Activated CD8-positive, alpha-beta memory T cell treated with anti-CD3 and anti-CD28 coated beads, Interleukin-2, amount 50 U/mL, for 24 hours (primary cell): Measurements from ENCODE around the gene ATCAY.
"Not testable (repeated sequence)": the region's sequence is repeated elsewhere in the genome, so short reads cannot be mapped to it uniquely, and the experiment has no call there.

Experiments used
- DNase-seq: peaks from one replicate; pipeline ENCODE4 v3.0.0-alpha.2; 2020; ENCODE audit errors: extremely low read depth

The ATCAY gene

DNA sequence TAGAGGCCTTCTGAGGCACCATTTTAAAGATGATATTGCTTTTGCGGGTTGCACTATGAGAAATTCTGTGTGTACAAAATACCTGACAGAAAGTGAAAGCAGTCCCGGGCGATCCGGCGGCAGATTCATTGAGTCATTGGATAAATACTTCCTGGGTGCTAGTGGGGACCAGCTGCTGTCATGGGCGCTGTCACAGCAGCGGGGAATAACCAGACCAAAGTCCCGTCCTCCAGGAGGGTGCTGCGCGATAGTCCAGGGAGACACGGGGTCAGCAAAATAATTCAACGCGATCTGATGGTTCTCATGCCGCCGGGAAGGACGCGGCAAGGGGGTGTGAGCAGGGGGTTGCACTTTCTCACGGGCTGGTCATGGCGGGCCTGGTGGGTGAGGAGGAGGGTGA, 25.2 kb upstream of the ATCAY start:
- DNase-seq, result no peak

DNA sequence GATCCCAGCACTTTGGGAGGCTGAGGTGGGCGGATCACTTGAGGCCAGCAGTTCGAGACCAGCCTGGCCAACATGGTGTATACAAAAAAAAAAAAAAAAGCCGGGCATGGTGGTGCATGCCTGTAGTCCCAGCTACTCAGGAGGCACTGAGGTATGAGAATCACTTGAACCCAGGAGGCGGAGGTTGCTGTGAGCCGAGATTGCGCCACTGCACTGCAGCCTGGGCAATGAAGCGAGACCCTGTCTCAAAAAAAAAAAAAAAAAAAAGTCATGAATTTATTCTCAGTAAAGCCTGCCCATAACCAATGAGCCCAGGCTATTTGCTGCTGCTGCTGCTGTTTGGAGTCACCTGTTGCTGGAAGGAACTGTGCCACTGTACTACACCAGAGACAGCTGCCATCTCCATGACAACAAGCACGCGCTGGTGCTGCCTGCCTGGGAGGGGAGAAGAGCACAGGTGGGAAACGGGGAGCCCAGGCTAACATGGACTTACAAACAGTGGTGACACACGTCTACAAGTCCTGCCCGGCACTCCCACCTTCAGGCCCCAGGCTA, 23.0 kb upstream of the ATCAY start:
- no peak for DNase-seq

DNA sequence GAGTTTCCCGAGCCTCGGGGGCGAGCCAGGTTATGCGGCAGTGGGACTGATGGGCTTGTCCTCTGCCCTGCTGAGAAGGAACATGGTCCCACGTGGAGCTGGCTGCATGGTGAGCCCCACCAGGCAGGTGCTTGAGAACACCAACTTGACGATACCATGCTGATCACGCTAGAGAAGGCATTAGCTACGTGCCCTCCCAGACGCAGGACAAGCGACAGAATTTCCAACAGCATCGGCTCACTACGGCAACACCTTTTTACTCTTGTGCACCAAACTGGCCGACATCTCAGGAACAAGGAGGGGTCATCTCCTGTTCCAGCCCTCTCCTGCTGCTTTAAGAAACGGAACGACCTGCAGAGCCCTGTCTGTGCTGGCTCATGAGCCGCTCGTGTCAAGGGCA, 20.0 kb upstream of the ATCAY start:
- no peak for DNase-seq

DNA sequence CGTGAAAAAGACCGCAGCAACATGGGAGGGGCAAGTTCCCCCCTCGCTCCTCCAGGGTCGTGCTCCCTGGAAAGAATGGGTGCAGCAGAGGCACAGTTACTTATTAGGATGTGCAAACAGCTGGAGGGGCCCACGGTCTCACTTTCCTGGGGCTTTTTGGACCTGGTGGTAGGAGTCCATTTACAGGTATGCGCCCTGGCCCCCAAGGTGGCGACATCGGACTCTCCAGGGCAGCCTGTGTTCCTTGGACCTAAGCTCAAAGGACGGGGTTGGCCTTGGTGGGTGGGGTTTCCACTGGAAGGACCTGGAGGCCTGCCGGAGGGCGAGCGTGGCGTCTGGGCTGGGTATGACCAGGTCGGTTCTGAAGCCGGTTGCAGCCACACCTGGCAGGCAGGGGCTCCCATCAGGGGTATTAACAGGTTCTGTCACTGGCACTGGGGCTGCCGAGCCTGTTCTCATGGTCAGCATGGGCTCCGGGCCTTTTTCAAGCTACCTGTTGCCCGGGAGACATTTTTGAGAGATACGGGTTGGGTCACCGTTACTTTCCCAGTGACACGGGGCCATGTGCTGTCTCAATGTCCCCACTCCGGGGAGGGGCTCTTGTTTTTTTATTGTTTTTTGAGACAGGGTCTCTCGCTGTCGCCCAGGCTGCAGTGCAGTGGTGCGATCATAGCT, 17.5 kb upstream of the ATCAY start:
- DNase-seq, result no peak

DNA sequence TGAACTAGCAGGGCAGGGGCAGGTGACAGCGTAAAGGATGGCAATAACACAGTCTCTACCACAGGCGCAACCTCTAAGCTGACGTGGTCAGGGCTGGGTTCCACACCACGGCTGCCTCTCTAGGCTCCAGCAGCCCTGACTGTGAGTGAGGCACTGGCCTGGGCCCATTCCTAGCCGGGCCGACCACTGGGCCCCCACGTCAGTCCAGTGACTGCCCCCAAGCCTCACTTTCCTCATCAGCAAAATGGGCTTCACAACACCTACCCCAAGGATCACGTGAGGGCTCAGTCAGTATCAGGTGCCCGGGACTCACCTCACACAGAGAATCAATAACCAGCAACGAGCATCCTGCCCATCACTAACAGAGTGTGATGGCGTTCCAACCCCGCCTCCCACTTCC, 16.8 kb upstream of the ATCAY start:
- no peak for DNase-seq

DNA sequence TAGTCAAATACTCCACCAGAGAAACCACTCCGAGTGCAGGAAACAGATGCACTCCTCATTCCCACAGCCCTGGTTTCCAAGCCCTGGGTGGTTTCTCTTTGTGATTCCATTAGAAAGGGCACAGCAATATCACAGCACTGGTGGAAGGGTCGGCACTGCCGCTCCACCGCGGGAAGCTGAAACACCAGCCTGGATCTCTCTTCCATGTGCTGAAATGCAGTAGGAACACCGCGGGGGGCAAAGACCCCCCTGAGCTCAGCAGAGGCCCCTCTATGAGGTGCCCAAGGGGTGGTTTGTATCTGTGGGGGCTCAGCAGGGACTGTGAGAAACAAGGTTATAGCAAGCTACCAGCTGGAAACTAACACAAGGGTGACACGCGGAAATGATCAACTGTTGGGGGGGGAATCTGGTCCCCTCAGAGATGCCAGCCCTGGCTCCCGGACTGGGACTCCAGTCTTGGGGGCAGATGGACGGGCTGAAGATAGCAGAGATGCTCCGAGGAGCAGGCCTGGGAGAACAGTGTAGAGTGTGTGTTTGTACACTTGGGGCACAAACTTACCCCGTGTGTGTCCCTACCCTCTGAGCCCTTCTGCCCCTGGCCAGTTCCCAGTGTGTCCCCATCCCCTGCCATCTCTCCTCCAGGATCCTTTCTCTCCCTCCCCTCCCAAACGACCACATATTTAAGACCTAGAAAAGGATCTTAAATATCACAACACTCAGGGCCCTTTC, 13.4 kb upstream of the ATCAY start:
- DNase-seq, result no peak

DNA sequence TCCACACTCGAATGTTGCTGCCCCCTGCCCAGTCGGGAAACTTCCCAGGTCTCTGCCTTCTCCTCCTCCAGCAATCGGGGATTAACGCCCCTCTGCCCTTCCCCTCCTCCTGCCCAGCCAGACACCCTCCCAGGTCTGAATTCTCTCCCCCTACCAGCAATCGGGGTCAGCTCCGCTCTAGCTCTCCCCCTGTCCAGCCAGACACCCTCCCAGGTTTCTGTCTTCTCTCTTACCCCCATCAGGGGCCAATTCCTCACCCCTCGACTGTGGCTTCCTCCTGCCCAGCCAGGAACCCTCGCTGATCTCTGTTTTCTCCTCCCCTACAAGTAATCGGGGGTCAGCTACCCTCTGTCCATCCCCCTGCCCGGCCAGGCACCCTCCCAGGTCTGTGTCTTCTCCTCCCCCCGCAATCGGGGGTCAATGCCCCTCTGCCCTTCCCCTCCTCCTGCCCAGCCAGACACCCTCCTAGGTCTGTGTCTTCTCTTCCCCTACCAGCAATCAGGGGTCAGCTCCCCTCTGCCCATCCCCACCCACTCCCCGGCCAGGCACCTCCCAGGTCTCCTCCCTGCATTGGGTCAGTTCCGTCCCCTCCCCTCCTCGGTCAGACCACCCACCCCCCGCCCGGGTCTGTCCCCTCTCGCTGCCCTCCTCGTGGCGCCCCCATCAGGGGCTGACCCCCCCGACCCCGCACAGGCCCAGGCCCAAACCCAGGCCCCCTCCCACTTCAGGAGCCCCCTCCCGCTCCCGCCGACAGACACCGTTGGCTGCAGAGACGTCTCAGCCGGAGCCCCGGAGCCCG, 12.3 kb upstream of the ATCAY start:
- DNase-seq, result no peak

DNA sequence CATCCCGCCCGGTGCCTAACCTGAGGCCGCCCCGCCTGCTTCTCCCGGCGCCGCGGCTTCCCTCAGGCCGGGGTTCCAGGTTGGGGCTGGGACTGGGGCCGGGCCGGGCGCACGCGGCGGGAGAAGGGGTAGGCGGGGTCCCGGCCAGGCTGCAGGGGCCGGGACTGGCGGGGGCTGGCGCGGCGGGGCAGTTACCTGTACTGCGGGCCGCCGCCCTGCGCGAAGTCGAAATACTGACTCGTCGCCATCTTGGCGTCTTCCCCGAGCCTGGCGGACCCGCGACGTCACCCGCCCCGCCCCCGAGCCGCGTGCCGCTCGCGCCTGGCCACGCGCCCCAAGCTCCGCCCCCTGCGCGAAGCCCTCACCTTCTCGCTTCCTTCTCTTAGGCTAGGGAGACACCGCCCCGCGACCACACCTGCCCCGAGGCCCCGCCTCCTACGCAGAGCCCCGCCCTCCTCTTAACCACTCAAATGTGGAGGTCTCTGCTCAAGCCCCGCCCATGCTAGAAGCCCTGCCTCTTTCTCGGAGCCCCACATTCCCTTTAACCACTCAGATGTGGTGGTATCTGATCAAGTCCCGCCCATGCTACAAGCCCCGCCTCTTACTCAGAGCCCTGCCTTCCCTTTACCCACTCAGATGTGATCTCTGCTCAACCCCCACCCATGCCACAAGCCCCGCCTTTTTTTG, 11.6 kb upstream of the ATCAY start, which contains the start of gene ZFR2:
TSS of gene ZFR2 (minus strand) at position 269 of the 687 bp plus-strand sequence. CDS start at position 248, 21 bp downstream.
- no peak for DNase-seq

DNA sequence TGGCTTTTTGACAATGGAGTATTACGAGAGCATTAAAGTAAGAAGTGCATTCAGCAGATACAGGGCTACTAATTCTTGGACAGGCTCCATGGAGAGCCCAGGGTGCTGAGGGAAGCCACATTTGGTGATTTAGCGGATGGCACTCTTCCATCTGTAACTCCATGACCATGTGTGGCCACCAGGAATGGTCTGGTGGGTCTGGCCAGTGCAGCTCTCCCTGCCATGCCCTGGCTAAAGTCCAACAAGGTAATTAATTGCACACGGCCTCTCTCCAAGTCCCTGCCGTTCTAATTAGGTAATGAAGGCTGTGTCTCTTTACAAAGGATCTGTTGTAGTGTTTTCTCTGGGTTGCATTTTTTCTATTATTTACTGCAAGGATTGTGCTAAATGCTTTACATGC, 7.3 kb upstream of the ATCAY start:
- DNase-seq, result no peak

DNA sequence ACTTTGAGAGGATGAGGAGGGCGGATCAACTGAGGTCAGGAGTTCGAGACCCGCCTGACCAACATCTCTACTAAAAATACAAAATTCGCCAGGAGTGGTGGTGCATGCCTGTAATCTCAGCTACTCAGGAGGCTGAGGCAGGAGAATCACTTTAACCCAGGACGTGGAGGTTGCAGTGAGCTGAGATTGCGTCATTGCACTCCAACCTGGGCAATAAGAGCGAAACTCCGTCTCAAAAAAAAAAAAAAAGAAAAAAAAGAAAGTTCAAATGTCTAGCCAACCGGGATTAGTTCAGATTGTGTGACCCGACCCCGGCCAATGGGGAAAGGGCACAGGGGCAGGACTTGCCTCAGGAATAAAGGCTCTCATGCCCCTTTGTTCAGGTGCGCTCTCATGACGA, 5.8 kb upstream of the ATCAY start:
- not testable (repeated sequence) for DNase-seq

DNA sequence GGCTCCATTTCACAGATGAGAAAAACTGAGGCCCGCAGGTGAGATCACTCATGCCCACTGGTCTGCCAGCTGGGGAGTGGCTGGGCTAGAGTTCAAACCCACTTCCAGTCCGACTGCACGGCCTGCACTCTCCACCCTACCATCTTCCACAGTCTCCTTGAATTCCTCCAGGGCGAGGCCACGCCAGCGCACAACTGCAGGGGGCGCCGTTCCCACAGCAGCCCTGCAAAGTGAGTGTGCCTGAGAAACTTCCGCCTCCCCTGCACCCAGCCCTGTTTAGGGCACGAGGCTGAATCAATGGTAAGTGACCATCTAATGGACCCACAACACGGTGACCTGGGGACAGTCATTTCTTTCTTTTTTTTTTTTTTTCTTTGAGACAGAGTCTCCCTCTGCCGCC, 829 bp upstream of the ATCAY start:
- DNase-seq, result no peak

DNA sequence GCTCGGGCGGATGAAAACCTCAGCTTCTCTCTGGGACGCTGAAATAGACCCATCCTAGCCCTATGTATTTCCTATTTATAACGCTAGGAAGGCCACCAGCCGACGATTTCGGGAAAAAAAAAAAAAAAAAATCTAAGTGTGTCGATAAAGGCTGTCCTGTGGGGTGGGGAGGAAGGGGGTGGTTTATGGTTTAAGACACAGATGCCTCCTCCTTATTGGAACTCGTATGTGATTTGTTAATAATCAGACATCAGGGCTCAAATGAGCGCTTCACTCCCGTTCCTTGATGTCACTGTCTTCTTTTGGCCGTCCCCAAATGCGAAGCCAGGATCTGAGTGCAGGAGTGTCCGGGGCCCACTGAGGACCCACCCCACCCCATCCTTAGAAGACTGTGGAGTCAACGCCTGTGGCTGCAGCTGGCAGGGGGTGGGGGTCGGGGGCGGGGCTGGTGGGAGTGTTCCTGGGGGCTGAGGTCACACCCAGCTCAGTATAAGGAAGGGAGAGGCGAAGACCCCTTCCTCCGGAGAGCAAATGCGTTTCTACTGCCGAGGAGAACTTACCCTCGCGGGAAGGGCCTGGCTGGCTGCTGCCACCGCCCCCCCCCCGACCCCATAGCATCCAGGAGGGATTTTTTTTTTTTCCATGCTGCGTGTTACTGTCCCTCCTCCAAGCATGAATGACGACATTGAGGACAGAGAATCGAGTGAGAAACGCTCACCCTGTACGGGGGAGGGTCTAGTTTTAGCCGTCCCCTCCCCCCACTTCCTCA, 971 bp downstream of the ATCAY start:
- DNase-seq, result no peak

DNA sequence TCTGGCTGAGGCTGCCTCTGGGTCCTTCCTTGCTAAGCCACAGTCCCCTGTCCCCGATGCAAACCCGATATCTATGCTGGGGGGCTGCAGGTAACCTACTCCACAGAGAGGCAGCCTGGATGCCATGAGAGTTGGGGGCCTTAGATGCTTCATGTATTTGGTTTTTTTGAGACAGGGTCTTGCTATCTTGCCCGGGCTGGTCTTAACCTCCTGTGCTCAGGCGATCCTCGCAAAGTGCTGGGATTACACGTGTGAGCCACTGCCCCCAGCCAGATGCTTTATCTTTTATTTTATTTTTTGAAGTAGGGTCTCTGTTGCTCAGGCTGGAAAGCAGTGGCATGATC, 1.5 kb downstream of the ATCAY start:
- DNase-seq, result no peak

DNA sequence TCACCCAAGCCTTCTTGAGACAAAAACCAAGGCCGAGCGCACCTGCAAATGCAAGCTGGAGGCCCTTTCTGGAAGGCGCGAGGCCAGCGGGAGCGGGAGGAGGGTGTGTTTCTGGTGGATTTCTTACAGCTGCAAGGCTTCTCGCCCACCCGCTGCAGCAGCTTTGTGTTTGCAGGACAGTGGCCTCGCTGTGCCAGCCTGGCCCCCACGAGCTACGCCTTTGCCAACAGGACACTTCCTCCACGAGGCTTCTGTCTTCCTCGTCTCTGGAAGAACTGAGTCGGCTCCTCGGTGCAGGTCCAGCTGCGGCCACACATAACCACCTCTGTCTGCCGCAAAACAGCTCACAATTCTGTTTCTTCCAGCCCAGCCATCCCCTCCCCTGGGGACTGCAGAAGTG, 10.1 kb downstream of the ATCAY start:
- no peak for DNase-seq

DNA sequence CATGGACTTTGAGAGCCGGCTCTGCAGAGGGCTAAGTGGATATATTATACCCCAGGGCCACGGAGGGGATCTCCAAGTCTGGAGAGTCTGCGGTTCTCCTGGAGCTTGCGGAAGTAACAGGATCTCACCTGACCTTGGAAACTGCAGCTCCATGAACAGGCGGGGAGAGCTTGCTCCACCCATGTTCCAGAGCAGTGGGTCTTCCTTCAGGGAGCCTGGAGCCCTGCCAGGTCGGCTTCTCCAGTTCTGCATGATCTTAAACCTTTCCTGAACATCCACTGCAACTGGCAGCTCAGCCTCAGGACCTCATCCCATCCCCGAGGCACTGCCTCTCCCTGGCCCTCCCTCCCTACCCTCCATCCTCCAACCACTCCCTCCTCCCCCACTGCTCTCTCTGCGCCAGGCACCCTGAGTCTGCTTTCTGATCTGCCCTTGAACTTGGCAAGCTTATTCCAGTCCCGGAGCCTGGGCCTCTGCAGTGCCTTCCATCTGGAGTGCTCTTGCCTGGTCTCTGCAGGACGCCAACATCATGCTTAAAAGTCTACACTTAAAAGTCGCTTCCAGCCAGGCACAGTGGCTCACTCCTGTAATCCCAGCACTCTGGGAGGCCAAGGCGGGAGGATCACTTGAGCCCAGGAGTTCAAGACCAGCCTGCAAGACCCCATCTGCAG, 13.2 kb downstream of the ATCAY start:
- DNase-seq, result no peak

DNA sequence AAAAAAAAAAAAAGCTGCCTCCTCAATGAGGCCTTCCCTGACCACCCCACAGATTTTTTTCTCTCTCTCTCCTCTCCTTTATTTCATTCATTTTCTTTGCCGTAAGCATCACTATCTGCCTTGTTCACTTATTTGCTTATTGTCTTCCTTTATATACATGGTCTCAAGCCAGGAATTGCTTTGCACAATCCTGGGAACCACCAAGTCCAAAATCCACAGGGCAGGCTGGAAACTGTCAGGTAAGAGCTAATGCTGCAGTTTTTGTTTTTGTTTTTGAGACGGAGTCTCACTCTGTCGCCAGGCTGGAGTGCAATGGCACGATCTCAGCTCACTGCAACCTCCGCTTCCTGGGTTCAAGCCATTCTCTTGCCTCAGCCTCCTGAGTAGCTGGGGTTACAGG, 14.5 kb downstream of the ATCAY start:
- not testable (repeated sequence) for DNase-seq

DNA sequence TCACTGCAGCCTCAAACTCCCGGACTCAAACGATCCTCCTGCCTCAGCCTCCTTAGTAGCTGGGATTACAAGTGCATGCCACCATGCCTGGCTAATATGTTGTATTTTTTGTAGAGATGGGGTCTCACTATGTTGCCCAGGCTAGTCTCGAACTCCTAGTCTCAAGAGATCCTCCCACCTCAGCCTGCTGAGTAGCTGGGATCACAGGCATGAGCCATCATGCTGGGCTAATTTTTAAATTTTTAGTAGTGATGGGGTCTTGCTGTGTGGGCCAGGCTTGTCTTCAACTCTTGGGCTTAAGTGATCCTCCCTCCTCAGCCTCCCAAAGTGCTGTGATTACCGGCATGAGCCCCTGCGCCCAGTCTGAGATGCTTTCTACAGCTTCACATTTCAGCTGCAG, 15.3 kb downstream of the ATCAY start:
- no peak for DNase-seq

DNA sequence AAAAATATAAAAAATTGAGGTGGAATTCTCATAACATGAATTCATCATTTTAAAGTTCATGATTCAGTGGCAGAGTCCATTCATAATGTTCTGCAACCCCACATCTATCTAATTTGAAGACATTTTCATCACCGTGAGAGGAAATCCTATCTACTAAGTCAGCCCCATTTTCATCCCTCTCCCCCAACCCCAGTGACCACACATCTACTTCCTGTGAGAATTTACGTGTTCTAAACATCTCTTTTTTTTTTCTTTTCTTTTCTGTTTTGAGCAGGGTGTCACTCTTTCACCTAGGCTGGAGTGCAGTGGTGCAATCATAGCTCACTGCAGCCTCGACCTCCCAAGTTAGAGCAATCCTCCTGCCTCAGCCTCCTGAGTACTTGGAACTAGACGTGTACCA, 17.5 kb downstream of the ATCAY start:
- no peak for DNase-seq

DNA sequence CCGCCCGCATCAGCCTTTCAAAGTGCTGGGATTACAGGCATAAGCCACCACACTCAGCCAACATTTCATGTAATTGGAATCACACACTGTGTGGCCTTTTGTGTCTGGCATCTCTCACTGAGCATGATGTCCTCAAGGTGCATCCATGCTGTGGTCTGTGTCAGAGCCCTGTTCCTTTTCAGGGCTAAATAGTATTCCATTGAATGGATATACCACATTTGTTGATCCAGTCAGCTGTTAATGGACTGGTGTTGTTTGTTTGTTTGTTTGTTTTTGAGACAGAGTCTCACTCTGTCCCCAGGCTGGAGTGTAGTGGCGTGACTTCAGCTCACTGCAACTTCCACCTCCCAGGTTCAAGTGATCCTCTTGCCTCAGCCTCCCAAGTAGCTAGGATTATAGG, 17.9 kb downstream of the ATCAY start:
- no peak for DNase-seq

DNA sequence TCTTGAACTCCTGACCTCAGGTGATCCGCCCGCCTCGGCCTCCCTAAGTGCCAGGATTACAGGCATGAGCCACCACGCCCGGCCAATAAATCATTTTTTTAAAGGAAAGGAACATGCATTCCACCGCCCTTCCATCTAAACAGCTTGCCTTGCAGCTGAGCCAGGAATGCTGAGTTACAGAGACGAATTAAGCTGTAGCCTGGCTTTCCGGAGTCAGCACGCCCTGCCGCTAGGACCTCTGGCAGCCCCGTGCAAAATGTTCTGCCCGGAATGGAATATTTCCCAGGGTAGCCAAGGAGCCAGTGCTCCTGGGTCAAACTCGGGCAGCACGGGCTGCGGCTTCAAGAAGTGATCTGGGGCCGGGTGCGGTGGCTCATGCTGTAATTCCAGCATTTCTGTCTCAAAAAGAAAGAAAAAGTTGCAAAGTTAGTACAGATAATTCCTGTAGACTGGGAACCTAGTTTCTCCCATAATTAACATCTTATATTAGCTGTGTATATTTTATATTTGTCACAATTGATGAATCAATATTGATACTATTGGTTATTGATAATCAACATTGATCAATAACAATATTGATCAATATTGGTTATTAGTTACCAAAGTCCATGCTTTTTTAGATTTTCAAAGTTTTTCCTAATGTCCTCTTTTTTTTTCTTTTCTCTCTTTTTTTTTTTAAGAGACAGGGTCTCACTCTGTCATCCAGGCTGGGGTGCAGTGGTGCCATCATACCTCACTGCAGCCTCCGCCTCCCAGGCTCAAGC, 19.2 kb downstream of the ATCAY start:
- no peak for DNase-seq
